Measurements from ENCODE around the gene SLC25A45. TPM values are rescaled to one million over a fixed set of nuclear protein-coding genes. Genes with fewer than 3 reads are reported as not detected.

The SLC25A45 gene
- total RNA-seq, 2 experiments from 2014 or later, result 12.5 to 15.1 TPM

DNA sequence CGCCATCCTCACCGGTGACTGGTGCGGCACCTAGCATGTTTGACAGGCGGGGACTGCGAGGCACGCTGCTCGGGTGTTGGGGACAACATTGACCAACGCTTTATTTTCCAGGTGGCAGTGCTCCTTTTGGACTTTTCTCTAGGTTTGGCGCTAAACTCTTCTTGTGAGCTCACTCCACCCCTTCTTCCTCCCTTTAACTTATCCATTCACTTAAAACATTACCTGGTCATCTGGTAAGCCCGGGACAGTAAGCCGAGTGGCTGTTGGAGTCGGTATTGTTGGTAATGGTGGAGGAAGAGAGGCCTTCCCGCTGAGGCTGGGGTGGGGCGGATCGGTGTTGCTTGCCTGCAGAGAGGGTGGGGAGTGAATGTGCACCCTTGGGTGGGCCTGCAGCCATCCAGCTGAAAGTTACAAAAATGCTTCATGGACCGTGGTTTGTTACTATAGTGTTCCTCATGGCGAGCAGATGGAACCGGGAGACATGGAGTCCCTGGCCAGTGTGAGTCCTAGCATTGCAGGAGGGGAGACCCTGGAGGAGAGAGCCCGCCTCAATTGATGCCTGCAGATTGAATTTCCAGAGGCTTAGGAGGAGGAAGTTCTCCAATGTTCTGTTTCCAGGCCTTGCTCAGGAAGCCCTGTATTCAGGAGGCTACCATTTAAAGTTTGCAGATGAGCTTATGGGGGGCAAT is 41.2 kb upstream of the SLC25A45 start:
- CTCF ChIA-PET, result interaction anchor here (0.6 to 20.0 kb wide), 2 partner anchors 83 to 89 kb away, joined by 3 to 423 read pairs; partner anchors contain the start of gene MALAT1
- POLR2A ChIA-PET, result interaction anchor here (1.0 to 17.5 kb wide), 9 partner anchors 14 to 162 kb away, joined by 3 to 2088 read pairs (median 23); partner anchors contain the start of genes FRMD8, MALAT1, POLA2 and SLC25A45

GRCh38 chr11:65422633-65423515 is 40.4 kb upstream of the SLC25A45 start, which contains the start of gene NEAT1:
TSS of gene NEAT1 (plus strand) at chr11:65422798.
- ChIA-PET POLR2A (interaction anchor here (0.6 to 17.5 kb wide), 19 partner anchors 11 to 1984 kb away, joined by 3 to 2088 read pairs (median 5); partner anchors contain the start of genes FRMD8, MALAT1, PCNX3 and POLA2), CTCF (interaction anchor here (0.6 to 20.0 kb wide), 2 partner anchors 83 to 88 kb away, joined by 3 to 423 read pairs; partner anchors contain the start of gene MALAT1)

- ChIA-PET CTCF (interaction anchor here (1.0 to 20.0 kb wide), 3 partner anchors 8 to 84 kb away, joined by 3 to 423 read pairs (median 3); partner anchors contain the start of genes MALAT1 and SLC25A45), POLR2A (interaction anchor here (0.6 to 17.5 kb wide), 24 partner anchors 7 to 672 kb away, joined by 3 to 2088 read pairs (median 4); partner anchors contain the start of genes MALAT1, PCNX3, SLC25A45 and ZNRD2)
Measured at GRCh38 chr11:65421794-65422632, 39.6 kb upstream of the SLC25A45 start.

DNA sequence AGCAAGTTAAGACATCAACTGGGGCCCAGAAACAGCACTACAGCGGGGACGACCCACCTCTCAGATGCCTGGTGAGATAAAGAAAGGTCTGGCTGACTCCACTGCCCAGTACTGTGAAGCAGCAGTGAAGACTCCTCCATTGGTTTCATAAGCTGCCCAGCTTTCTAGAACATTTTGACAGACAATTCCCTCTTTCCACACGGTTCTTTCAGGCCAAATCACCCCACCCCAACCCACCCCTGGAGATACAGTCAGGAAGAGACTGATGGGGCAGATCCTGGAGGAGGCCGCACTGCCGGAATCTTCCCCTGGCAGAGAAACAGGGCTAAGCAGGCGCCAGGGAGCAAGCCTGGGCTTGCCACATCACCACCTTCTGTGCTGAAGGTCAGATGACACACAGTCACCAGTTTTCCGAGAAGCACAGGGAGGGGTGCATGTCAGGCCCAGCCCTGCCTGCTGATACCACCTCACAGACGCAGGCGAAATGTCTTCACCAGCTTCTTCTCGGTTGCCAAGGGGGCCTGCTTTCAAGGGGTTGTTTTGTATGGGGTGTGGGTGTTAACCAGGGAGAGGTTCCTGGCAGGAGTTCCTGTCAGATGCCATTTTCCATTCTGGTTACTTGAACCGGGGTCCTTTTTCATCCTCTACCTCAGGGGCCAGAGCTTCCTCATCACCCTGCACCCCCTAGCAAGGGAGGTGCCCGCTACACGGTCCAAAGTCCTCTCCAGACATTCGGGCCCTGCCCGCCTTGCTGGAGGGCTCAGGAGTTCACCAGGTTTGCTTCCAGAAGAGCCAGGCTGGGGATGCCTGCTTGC is 38.7 kb upstream of the SLC25A45 start:
- CTCF ChIA-PET, result interaction anchor here (1.0 to 20.0 kb wide), 4 partner anchors 9 to 85 kb away, joined by 3 to 423 read pairs (median 4); partner anchors contain the start of genes MALAT1 and SLC25A45
- POLR2A ChIA-PET, result interaction anchor here (0.6 to 17.5 kb wide), 16 partner anchors 8 to 286 kb away, joined by 3 to 2088 read pairs (median 4); partner anchors contain the start of genes CDC42EP2, LTBP3, MALAT1 and PCNX3

DNA sequence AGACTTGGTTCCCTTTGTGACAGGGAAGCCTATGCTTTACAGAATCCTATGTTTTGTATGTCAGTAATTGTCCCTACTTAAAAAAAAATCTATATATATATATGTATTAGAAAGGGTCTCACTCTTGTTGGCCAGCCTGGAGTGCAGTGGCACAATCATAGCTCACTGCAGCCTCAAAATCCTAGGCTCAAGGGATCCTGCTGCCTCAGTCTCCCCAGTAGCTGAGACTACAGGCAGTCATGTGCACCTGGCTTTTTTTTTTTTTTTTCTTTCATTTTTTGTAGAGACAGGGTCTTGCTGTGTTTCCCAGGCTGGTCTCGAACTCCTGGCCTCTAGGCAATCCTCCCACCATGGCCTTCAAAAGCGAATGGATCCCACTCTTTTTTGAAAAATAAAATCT is 38.1 kb upstream of the SLC25A45 start:
- POLR2A ChIA-PET, result interaction anchor here (0.6 to 17.5 kb wide), 15 partner anchors 8 to 452 kb away, joined by 3 to 2088 read pairs (median 4); partner anchors contain the start of genes CDC42EP2, LTBP3, MALAT1 and PCNX3
- CTCF ChIA-PET, result interaction anchor here (1.0 to 20.0 kb wide), 2 partner anchors 55 to 86 kb away, joined by 5 to 423 read pairs; partner anchors contain the start of gene MALAT1

DNA sequence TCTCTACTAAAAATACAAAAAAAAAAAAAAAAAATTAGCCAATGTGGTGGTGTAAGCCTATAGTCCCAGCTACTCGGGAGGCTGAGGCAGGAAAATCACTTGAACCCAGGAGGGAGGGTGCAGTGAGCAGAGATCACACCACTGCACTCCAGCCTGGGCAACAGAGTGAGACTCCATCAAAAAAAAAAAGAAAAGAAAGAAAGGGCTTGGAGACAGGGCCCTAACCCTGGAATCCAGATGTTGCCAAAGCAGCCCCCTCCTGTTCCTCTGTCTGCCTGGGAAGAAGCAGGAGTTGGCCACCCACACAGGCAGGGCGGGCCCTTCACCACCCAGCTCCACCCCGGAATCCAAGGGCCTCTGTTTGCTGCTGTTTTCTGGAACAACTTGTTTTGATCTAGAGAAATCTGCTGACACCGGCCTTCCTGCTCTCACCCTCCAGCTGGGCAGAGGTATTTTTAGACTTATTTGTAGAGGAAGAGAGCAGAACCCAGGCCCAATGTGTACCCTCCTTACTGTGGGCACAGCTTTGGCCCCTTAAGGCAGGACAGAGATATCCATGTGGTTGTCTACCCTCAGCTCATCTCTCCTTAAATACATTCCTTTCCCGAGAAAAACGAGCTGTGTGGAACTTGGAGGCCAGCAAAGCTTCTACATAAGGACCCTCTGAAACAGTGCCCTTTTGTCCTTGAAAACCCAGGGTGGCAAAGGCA is 37.5 kb upstream of the SLC25A45 start:
- CTCF ChIA-PET, result interaction anchor here (0.7 to 20.0 kb wide), 4 partner anchors 39 to 86 kb away, joined by 3 to 423 read pairs (median 6); partner anchors contain the start of gene MALAT1
- POLR2A ChIA-PET, result interaction anchor here (0.5 to 17.5 kb wide), 17 partner anchors 9 to 1200 kb away, joined by 3 to 2088 read pairs (median 4); partner anchors contain the start of genes FRMD8, LTBP3, MALAT1 and PCNX3

GRCh38 chr11:65419460-65419771 is 37.0 kb upstream of the SLC25A45 start:
- CTCF ChIA-PET, result interaction anchor here (0.7 to 20.0 kb wide), 4 partner anchors 13 to 87 kb away, joined by 3 to 423 read pairs (median 5); partner anchors contain the start of gene MALAT1
- POLR2A ChIA-PET, result interaction anchor here (0.5 to 17.5 kb wide), 9 partner anchors 10 to 1200 kb away, joined by 4 to 2088 read pairs (median 6); partner anchors contain the start of genes FRMD8, LTBP3 and MALAT1

DNA sequence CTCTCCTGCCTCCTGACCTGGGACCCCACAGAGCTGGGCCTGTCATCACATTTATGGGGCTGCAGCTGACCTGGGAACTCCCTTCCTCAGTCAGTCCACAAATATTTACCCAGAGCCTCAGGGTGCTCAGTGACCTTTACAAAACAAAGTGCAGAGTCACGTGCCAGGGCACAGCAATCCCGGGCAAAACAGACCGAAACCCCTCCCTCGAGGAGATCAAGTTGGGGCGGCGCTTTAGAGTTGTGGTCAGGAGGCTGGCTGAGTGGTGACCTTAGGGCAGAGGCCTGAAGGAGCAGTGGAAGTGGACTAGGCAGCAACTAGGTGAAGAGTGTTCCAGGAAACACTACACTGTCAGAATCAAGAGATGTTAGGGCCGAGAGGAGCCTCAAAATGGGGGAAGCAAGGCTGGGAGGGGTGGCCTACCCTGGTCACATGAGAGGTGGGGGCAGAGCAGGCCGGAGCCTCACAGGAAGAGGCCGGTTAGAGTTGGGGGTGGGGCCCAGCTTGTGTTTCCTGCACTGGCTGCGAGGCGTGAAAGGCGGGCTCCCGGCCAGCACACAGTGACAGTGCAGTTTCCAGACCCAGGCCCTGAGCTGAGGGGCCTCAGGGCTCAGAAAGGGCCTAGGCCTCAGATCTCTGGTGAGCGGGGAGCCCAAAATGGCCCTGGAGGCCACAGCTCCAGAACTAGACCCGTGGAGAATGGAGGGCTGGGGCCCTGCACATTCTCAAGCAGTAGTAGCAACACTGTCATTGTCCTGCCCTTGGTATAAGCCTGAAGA is 36.4 kb upstream of the SLC25A45 start:
- ChIA-PET CTCF (interaction anchor here (0.8 to 20.0 kb wide), 4 partner anchors 14 to 87 kb away, joined by 3 to 423 read pairs (median 5); partner anchors contain the start of gene MALAT1), POLR2A (interaction anchor here (0.6 to 17.5 kb wide), 7 partner anchors 10 to 85 kb away, joined by 4 to 2088 read pairs (median 12); partner anchors contain the start of genes FRMD8 and MALAT1)

DNA sequence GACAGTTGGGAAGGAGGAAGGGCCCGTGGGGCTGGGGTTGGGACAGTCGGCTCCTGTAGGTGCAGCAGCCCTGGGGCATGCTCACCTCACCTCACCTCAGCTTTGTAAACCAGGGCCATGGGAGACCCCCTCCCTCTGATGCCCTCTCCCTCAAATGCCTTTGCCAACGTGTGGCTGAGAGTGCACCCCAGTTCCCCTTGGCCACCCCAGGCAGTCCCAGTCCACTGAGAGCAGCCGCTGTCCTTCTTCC is 35.9 kb upstream of the SLC25A45 start:
- ChIA-PET POLR2A (interaction anchor here (0.8 to 17.5 kb wide), 7 partner anchors 11 to 86 kb away, joined by 4 to 2088 read pairs (median 12); partner anchors contain the start of gene MALAT1), CTCF (interaction anchor here (0.8 to 20.0 kb wide), 3 partner anchors 37 to 88 kb away, joined by 3 to 423 read pairs (median 6); partner anchors contain the start of gene MALAT1)

DNA sequence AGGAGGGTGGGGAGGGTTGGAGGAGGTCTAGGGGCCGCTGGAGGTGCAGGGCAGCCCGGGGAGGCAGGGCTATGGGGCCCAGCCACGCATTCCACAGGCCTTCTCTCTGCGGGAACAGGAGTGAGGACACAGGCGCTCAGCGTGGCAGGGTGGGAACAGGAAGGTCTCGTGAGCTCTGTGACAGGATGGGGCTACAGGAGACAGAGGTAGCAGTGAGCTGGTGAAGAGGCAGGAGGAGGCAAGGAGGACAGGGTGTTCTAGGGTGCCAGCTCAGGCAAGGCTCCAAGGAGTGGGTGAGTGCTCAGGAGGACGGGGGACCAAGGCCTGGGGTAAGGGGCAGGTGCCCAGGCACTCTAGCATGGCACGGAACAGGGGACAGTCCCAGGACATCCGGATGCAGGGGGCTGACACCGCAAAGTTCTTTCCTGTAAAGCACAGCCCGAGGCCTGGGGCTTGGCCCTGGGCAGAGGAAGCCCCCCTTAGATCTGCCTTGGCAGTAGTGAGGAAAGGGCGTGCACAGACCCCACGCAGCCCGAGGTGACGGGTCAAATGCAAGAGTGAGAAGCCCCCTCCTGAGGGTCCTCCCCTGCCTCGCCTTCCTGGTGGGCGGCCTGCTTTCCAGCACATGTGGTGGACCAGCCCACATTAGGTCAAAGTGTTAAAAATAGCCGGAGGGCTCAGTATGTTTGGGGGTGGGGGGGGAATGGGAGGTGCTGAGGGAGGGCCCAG is 35.4 kb upstream of the SLC25A45 start:
- ChIA-PET POLR2A (interaction anchor here (0.8 to 17.5 kb wide), 9 partner anchors 11 to 156 kb away, joined by 3 to 2088 read pairs (median 11); partner anchors contain the start of genes MALAT1, POLA2 and SLC25A45), CTCF (interaction anchor here (0.6 to 20.0 kb wide), 8 partner anchors 15 to 122 kb away, joined by 3 to 423 read pairs (median 3); partner anchors contain the start of genes MALAT1, SCYL1 and SLC25A45)

DNA sequence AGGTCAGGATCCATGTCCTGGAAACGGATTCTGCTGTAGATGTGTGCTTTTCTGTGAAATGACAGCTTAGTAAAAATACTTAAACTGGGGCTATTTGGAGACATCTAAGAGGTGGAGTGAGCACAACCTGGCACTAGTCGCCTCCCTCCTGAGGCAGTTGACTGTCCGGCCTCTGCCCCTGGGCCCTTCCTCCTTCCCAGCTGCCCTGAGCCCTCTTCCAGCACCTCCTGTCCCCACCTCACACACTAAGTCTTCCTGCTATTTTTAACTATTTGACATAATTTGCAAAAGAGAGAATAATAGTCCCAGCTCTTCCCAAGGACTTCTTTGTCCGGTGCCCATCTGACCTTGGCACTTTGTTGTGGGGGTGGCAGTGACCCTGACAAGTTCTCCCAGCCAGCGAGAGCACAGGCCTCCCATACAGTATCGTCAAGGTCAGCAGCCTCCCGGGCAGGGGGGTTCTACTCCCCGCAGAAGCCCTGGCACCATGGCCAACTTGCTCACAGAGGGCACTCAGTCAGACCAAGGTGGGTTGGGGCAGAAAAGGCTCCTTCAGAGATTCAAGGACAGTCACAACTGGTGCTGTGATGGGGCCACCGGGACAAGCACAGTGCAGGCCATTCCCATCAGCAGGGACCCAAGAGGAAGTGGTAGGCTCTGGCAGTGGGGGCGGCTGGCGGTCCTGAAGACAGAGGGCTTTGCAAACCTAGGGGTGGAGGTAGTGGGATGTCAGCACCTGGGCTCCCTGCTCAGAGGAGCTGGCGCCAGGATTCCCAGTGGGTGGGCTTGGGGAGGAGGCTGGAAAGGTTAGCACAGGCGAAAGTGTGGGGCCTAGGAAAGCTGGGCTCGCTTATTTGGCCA is 34.6 kb upstream of the SLC25A45 start:
- ChIA-PET CTCF (interaction anchor here (0.6 to 20.0 kb wide), 22 partner anchors 10 to 403 kb away, joined by 3 to 423 read pairs (median 3); partner anchors contain the start of genes ARL2, FRMD8, MALAT1 and SCYL1), POLR2A (interaction anchor here (0.9 to 17.5 kb wide), 9 partner anchors 8 to 155 kb away, joined by 3 to 2088 read pairs (median 5); partner anchors contain the start of genes MALAT1, POLA2 and SLC25A45)

DNA sequence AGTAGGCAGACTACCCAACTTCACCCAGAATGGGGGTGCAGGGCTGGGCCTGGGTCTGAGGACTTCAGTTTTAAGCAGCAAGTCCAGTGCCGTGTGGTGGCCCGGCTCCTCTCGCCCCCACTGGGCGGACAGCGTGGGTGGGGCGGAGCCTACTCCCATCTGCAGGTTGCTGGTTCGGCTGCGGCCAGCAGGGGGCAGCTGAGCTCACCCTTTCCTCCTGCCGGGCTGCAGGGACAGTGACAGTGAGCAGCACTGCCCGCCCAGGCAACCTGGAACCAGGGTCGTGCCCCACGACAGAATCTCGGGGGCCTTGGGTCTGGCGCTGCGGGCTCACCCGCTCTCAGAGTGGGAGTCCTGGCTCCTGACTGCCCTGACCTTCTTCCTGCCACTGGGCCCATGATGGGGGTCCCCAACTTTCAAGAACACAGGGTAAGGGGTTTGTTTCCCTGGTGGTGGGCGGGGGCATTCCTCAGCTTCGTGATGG is 33.9 kb upstream of the SLC25A45 start:
- POLR2A ChIA-PET, result interaction anchor here (0.8 to 17.5 kb wide), 9 partner anchors 9 to 154 kb away, joined by 3 to 2088 read pairs (median 5); partner anchors contain the start of genes FRMD8, MALAT1, POLA2 and SLC25A45

More for the DNA sequence above, 33.9 kb upstream of the SLC25A45 start:
- CTCF ChIA-PET, result interaction anchor here (0.6 to 20.0 kb wide), 24 partner anchors 9 to 402 kb away, joined by 3 to 423 read pairs (median 4); partner anchors contain the start of genes ARL2, FRMD8, MALAT1 and SCYL1

Measured in activated CD8-positive, alpha-beta memory T cell treated with anti-CD3 and anti-CD28 coated beads for 36 hours (primary cell).